Karpas-422 (cell line): Measurements from ENCODE around the gene RNF145. TPM values are rescaled to one million over a fixed set of nuclear protein-coding genes. Genes with fewer than 3 reads are reported as not detected.

ENCODE experiments used
- DNase-seq: peaks from one replicate; pipeline ENCODE4 v3.0.0-alpha.2; 2015
- H2AFZ ChIP-seq: fragments of 200-600 bp; sonication (generic); 2 replicates; pipeline ENCODE4 v1.6.1; 2014; ENCODE audit warnings: antibody characterized with exemption, low read length, mixed read lengths
- H3K27ac ChIP-seq: fragments of 200-600 bp; sonication (generic); 2 replicates; pipeline ENCODE4 v1.5.1; 2014; ENCODE audit warnings: mild to moderate bottlenecking, low read length, moderate library complexity
- H3K27me3 ChIP-seq: fragments of 200-600 bp; sonication (generic); 2 replicates; pipeline ENCODE4 v1.6.1; 2014; ENCODE audit warnings: low read length, mixed read lengths
- H3K36me3 ChIP-seq: fragments of 200-600 bp; sonication (generic); 2 replicates; pipeline ENCODE4 v1.6.1; 2014; ENCODE audit warnings: low read length, mixed read lengths; ENCODE audit not compliant: insufficient read depth
- H3K4me1 ChIP-seq: fragments of 200-600 bp; sonication (generic); 2 replicates; pipeline ENCODE4 v1.6.1; 2014; ENCODE audit warnings: mild to moderate bottlenecking, low read length, mixed read lengths
- H3K4me2 ChIP-seq: fragments of 200-600 bp; sonication (generic); 2 replicates; pipeline ENCODE4 v1.6.1; 2014; ENCODE audit warnings: low read length, low read depth, mild to moderate bottlenecking; ENCODE audit not compliant: poor library complexity, severe bottlenecking
- H3K4me3 ChIP-seq: fragments of 200-600 bp; sonication (generic); 2 replicates; pipeline ENCODE4 v1.5.1; 2014; ENCODE audit warnings: mild to moderate bottlenecking, antibody characterized with exemption, low read length, mixed read lengths
- H3K79me2 ChIP-seq: fragments of 200-600 bp; sonication (generic); 2 replicates; pipeline ENCODE4 v1.6.1; 2014; ENCODE audit warnings: mild to moderate bottlenecking, low read length, mixed read lengths
- H3K9ac ChIP-seq: fragments of 200-600 bp; sonication (generic); 2 replicates; pipeline ENCODE4 v1.6.0; 2014; ENCODE audit warnings: low read length
- H3K9me2 ChIP-seq: fragments of 200-600 bp; sonication (generic), shearing (Covaris generic); replicated peaks from 2 replicates; pipeline ENCODE4 v1.6.0; 2014; ENCODE audit warnings: mild to moderate bottlenecking, low read length, moderate library complexity; ENCODE audit not compliant: insufficient read depth
- H3K9me3 ChIP-seq: fragments of 300-700, 200-600 bp; sonication (generic); 2 replicates; pipeline ENCODE4 v1.6.1; 2014; ENCODE audit warnings: low read length, mixed read lengths
- H4K20me1 ChIP-seq: fragments of 200-600 bp; sonication (generic); 2 replicates; pipeline ENCODE4 v1.6.1; 2014; ENCODE audit warnings: mild to moderate bottlenecking, antibody characterized with exemption, low read length, low read depth; ENCODE audit not compliant: insufficient read depth
- total RNA-seq: library from RNA; depleted of rRNA; stranded (reverse); fragments of >200 nt; shearing (Covaris generic); gene quantifications from 2 replicates; pipeline ENCODE4 v1.2.3, GENCODE V29; 2014; ENCODE audit warnings: low replicate concordance; rRNA removed

Gene RNF145, protein sequence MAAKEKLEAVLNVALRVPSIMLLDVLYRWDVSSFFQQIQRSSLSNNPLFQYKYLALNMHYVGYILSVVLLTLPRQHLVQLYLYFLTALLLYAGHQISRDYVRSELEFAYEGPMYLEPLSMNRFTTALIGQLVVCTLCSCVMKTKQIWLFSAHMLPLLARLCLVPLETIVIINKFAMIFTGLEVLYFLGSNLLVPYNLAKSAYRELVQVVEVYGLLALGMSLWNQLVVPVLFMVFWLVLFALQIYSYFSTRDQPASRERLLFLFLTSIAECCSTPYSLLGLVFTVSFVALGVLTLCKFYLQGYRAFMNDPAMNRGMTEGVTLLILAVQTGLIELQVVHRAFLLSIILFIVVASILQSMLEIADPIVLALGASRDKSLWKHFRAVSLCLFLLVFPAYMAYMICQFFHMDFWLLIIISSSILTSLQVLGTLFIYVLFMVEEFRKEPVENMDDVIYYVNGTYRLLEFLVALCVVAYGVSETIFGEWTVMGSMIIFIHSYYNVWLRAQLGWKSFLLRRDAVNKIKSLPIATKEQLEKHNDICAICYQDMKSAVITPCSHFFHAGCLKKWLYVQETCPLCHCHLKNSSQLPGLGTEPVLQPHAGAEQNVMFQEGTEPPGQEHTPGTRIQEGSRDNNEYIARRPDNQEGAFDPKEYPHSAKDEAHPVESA
- total RNA-seq = 68.7 and 113 TPM in 2 replicates

- peaks cover 50% of the 10 kb centered on the region for H3K79me2 ChIP-seq
- DNase-seq = peak; percentile 93
- H3K4me3 ChIP-seq = peak within 1 kb of the TSS; percentile 84
- H4K20me1 ChIP-seq = no peaks in the 10 kb centered on the region
- peak within 1 kb of the TSS; percentile 97 for H3K4me2 ChIP-seq
- no peaks in the 10 kb centered on the region for H3K9me2 ChIP-seq
- H3K36me3 ChIP-seq = no peaks in the 10 kb centered on the region
- no peaks in the 10 kb centered on the region for H3K27me3 ChIP-seq
- H3K4me1 ChIP-seq = peaks cover 34% of the 10 kb centered on the region
- peak within 1 kb of the TSS; percentile 83 for H3K9ac ChIP-seq
- peak within 1 kb of the TSS; percentile 97 for H2AFZ ChIP-seq
- H3K27ac ChIP-seq = peak within 1 kb of the TSS; percentile 91
- no peaks in the 10 kb centered on the region for H3K9me3 ChIP-seq
Observed at GRCh38 chr5:159209438-159210209, at the start of gene RNF145. TSS of gene RNF145 (minus strand) at chr5:159209553. CDS start at chr5:159203617, 5,936 bp downstream.

GRCh38 chr5:159258361-159258760 lies 49.0 kb upstream of the RNF145 start:
- no peaks in the 10 kb centered on the region for H3K9me3 ChIP-seq
- H3K36me3 ChIP-seq = no peaks in the 10 kb centered on the region
- H3K27ac ChIP-seq = no peak overlapping the region
- no peak for DNase-seq
- no peak overlapping the region for H3K4me2 ChIP-seq
- H2AFZ ChIP-seq = no peak overlapping the region
- no peak overlapping the region for H3K9ac ChIP-seq
- H3K4me1 ChIP-seq = peaks cover 10% of the 10 kb centered on the region
- no peak overlapping the region for H3K4me3 ChIP-seq
- H4K20me1 ChIP-seq = no peaks in the 10 kb centered on the region; the same call in 1 of the 2 replicates
- no peaks in the 10 kb centered on the region for H3K27me3 ChIP-seq
- peaks cover 9% of the 10 kb centered on the region for H3K79me2 ChIP-seq
- H3K9me2 ChIP-seq = no peaks in the 10 kb centered on the region

DNA sequence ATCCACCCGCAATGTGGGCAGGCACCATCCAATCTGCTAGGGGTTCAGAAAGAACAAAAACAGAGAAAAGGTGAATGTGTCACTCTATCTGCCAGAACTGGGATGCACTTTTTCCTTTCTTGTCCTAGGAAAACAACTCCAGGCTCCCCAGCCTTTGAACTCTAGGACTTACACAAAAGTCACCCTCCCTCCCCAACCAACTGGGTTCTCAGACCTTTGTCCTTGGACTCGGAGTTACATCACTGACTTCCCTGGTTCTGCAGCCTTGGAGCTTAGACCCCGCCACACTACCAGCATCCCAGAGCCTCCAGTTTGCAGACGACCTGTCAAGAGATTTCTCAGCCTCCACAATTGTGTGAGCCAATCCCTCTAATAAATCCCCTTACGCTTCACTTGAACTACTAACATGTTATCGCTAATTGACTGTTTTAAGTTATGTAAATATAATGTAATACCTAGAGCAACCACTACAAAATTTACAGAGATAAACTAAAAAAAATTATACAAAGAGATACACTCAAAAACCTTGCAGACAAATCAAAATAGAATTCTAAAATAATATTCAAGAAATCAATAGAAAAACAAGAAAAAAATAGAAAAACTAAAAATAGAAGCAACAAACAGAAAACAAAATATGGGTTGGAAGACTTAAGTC lies 48.4 kb upstream of the RNF145 start:
- no peaks in the 10 kb centered on the region for H4K20me1 ChIP-seq
- no peaks in the 10 kb centered on the region for H3K9me3 ChIP-seq
- no peak for DNase-seq
- no peak overlapping the region for H3K9ac ChIP-seq
- no peak overlapping the region for H3K4me3 ChIP-seq
- no peak overlapping the region for H3K4me2 ChIP-seq
- H3K27me3 ChIP-seq = no peaks in the 10 kb centered on the region
- H3K27ac ChIP-seq = no peak overlapping the region
- no peaks in the 10 kb centered on the region for H3K36me3 ChIP-seq
- peaks cover 10% of the 10 kb centered on the region for H3K4me1 ChIP-seq
- H2AFZ ChIP-seq = no peak overlapping the region
- H3K79me2 ChIP-seq = peaks cover 6% of the 10 kb centered on the region; the same call in 1 of the 2 replicates
- no peaks in the 10 kb centered on the region for H3K9me2 ChIP-seq

- Histone ChIP-seq H3K9me2 (no peaks in the 10 kb centered on the region), H2AFZ (no peak overlapping the region), H3K79me2 (peaks cover 1% of the 10 kb centered on the region; the same call in 1 of the 2 replicates), H3K4me3 (no peak overlapping the region), H3K36me3 (no peaks in the 10 kb centered on the region), H3K4me2 (no peak overlapping the region), H3K27ac (no peak overlapping the region), H3K9me3 (no peaks in the 10 kb centered on the region), H3K9ac (no peak overlapping the region), H4K20me1 (no peaks in the 10 kb centered on the region), H3K27me3 (no peaks in the 10 kb centered on the region), H3K4me1 (peaks cover 3% of the 10 kb centered on the region)
- no peak for DNase-seq
Observed at GRCh38 chr5:159257007-159257406, 47.7 kb upstream of the RNF145 start.

GRCh38 chr5:159252195-159252594 lies 42.8 kb upstream of the RNF145 start:
- Histone ChIP-seq H3K27me3 (no peaks in the 10 kb centered on the region), H3K4me2 (no peak overlapping the region), H3K9me2 (no peaks in the 10 kb centered on the region), H3K27ac (no peak overlapping the region), H3K9ac (no peak overlapping the region), H3K4me1 (no peaks in the 10 kb centered on the region), H3K36me3 (no peaks in the 10 kb centered on the region), H3K4me3 (no peak overlapping the region), H3K9me3 (no peaks in the 10 kb centered on the region), H4K20me1 (no peaks in the 10 kb centered on the region), H3K79me2 (no peaks in the 10 kb centered on the region), H2AFZ (no peak overlapping the region)
- DNase-seq = no peak

GRCh38 chr5:159249158-159249557 lies 39.8 kb upstream of the RNF145 start:
- Histone ChIP-seq H3K9me3 (no peaks in the 10 kb centered on the region), H3K4me2 (no peak overlapping the region)

GRCh38 chr5:159244890-159245289 lies 35.5 kb upstream of the RNF145 start:
- H4K20me1 ChIP-seq = no peaks in the 10 kb centered on the region
- no peaks in the 10 kb centered on the region for H3K27me3 ChIP-seq
- no peak for DNase-seq
- H3K36me3 ChIP-seq = no peaks in the 10 kb centered on the region
- no peak overlapping the region for H2AFZ ChIP-seq
- no peak overlapping the region for H3K4me2 ChIP-seq
- H3K79me2 ChIP-seq = no peaks in the 10 kb centered on the region
- no peak overlapping the region for H3K27ac ChIP-seq
- H3K4me1 ChIP-seq = no peaks in the 10 kb centered on the region; the same call in 1 of the 2 replicates
- H3K9me2 ChIP-seq = no peaks in the 10 kb centered on the region
- H3K9ac ChIP-seq = no peak overlapping the region
- no peaks in the 10 kb centered on the region for H3K9me3 ChIP-seq
- no peak overlapping the region for H3K4me3 ChIP-seq

More at GRCh38 chr5:159249158-159249557, 39.8 kb upstream of the RNF145 start:
- Histone ChIP-seq H3K4me1 (no peaks in the 10 kb centered on the region), H3K9ac (no peak overlapping the region), H3K9me2 (no peaks in the 10 kb centered on the region), H3K27ac (no peak overlapping the region), H3K79me2 (no peaks in the 10 kb centered on the region), H3K27me3 (no peaks in the 10 kb centered on the region), H3K4me3 (no peak overlapping the region), H2AFZ (no peak overlapping the region), H3K36me3 (no peaks in the 10 kb centered on the region), H4K20me1 (no peaks in the 10 kb centered on the region)
- no peak for DNase-seq
